Measurements from ENCODE around the gene SLC26A11.

GRCh38 chr17:80264205-80265075, 44.2 kb downstream of the SLC26A11 start:
- TF ChIP-seq POLR2AphosphoS5 (IDR thresholded peaks at IDR 0.05) (no peak), CTCF (IDR thresholded peaks at IDR 0.05) (no peak)

All from transverse colon (tissue), 4 donors.